ENCODE data around the gene NAV2. TPM values are rescaled to one million over a fixed set of nuclear protein-coding genes. Genes with fewer than 3 reads are reported as not detected.

NAV2 gene
- total RNA-seq, 1 experiment from 2014 or later = 2.1 TPM

- Histone ChIP-seq H3K9me3 (ENCODE audit: control insufficient read depth in 1 of 2, insufficient read depth in 1 of 2, low read depth in 1 of 2, low read length in 2 of 2) (no peaks in the 10 kb centered on the region), H2AFZ (ENCODE audit: low read depth, low read length, poor library complexity, severe bottlenecking) (no peak overlapping the region), H3K27ac (ENCODE audit: low read depth, low read length) (no peak overlapping the region), H3K4me1 (ENCODE audit: control insufficient read depth in 1 of 2, insufficient read depth in 2 of 2, low read length in 2 of 2) (peaks cover 0 to 8% of the 10 kb centered on the region in 2 experiments; a peak in 1 of 4 replicates), H4K20me1 (ENCODE audit: insufficient read depth) (no peaks in the 10 kb centered on the region), H3K79me2 (ENCODE audit: insufficient read depth, low read length) (no peaks in the 10 kb centered on the region), H3K36me3 (ENCODE audit: control insufficient read depth in 1 of 2, insufficient read depth in 2 of 2, low read length in 2 of 2) (no peaks in the 10 kb centered on the region), H3K4me3 (replicated peaks in 1 of 2; ENCODE audit: low read depth in 1 of 2, low read length in 2 of 2) (no peak overlapping the region), H3K27me3 (ENCODE audit: insufficient read depth, low read length) (no peaks in the 10 kb centered on the region), H3K9me2 (ENCODE audit: insufficient read depth) (no peaks in the 10 kb centered on the region), H3K9ac (ENCODE audit: low read length) (no peak overlapping the region), H3K4me2 (ENCODE audit: low read length) (no peak overlapping the region)
- DNase-seq (ENCODE audit: low read depth, low spot score) (no peak), ATAC-seq (no peak)
- TF ChIP-seq REST (IDR thresholded peaks at IDR 0.05; ENCODE audit: low read depth) = no peak
- TF ChIP-seq YY1 (IDR thresholded peaks at IDR 0.05; ENCODE audit: extremely low read depth, insufficient replicate concordance, low read depth, low read length) = no peak
- no peak for TF ChIP-seq POLR2A (IDR thresholded peaks at IDR 0.05; ENCODE audit: borderline replicate concordance, extremely low read depth, insufficient read depth, insufficient read length)
- no peak for TF ChIP-seq JUND (IDR thresholded peaks at IDR 0.05)
- no peak for TF ChIP-seq CBX3 (IDR thresholded peaks at IDR 0.05; ENCODE audit: low read depth)
- no peak for TF ChIP-seq EGR1 (IDR thresholded peaks at IDR 0.05; ENCODE audit: low read depth)
- TF ChIP-seq MAX (IDR thresholded peaks at IDR 0.05) = no peak
- TF ChIP-seq EZH2 (IDR thresholded peaks at IDR 0.05) = no peak
- TF ChIP-seq ELF1 (IDR thresholded peaks at IDR 0.05; ENCODE audit: borderline replicate concordance, low read depth) = no peak
- TF ChIP-seq CEBPB (IDR thresholded peaks at IDR 0.05; ENCODE audit: low read depth) = no peak
- TF ChIP-seq SIN3A (IDR thresholded peaks at IDR 0.05; ENCODE audit: low read depth) = no peak
- TF ChIP-seq CTCF (IDR thresholded peaks at IDR 0.05 in 2 of 3, conservative IDR thresholded peaks at IDR 0.05 in 1 of 3; ENCODE audit: borderline replicate concordance in 1 of 3, insufficient read depth in 1 of 3, low read depth in 2 of 3, low read length in 2 of 3) = no peak
- TF ChIP-seq SP1 (IDR thresholded peaks at IDR 0.05; ENCODE audit: low read depth) = no peak
- TF ChIP-seq ZBTB33 (IDR thresholded peaks at IDR 0.05; ENCODE audit: extremely low read depth, insufficient replicate concordance, low read length) = no peak
- TF ChIP-seq ZFX (IDR thresholded peaks at IDR 0.05) = no peak
- TF ChIP-seq ATF3 (IDR thresholded peaks at IDR 0.05) = no peak
- TF ChIP-seq FOSL1 (IDR thresholded peaks at IDR 0.05; ENCODE audit: low read depth) = no peak
- TF ChIP-seq RAD21 (IDR thresholded peaks at IDR 0.05; ENCODE audit: low read depth) = no peak
- intact Hi-C loops (cut with micrococcal nuclease) = no loop called here
- POLR2A ChIA-PET = no interaction called here
- RAD21 ChIA-PET (ENCODE audit: low non-redundant PET in 1 of 2, low total read pairs in 2 of 2, uncharacterized antibody in 2 of 2, unreplicated experiment in 2 of 2) = interaction anchor here in 1 of 2 experiments (0.7 kb wide), 1 partner anchor 45 kb away, joined by 3 read pairs; no protein-coding TSS in a partner anchor
- CTCF ChIA-PET = no interaction called here
- BruUV-seq (replicated peaks) = no TSS peak
Observed at GRCh38 chr11:19994672-19995071, 282.0 kb downstream of the NAV2 start.

All from HCT116 (cell line).